PC-3 (cell line): ENCODE results near the gene TMC5.

ENCODE experiments used
- EZH2 ChIP-seq: fragments of 300-600 bp; sonication (generic); IDR thresholded peaks from one replicate; pipeline ENCODE4 v1.6.1; 2017; ENCODE audit warnings: antibody characterized with exemption, mild to moderate bottlenecking, low read length; ENCODE audit not compliant: unreplicated experiment
- TF ChIP-seq, protein P1 (sequence below): fragments of 300-600 bp; sonication (generic); conservative IDR thresholded peaks from 2 replicates; pipeline ENCODE4 v1.5.1; 2017; ENCODE audit warnings: antibody characterized with exemption, low read depth, mild to moderate bottlenecking, low read length

DNA sequence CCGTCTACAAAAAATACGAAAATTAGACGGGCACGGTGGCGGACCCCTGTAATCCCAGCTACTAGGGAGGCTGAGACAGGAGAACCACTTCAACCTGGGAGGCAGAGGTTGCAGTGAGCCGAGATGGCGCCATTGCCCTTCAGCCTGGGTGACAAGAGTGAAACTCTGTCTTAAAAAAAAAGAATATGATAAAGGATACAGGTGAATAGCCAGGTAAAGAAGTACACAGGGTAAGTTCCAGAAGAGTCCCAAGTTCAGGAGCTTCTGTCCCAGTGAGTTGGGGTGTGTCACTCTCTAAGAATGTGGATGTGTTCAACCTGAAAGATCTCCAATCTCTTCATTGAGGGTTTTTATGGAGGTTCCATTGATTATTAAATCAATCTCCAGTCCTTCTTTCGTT is 6.8 kb downstream of the TMC5 start:
- TF ChIP-seq, protein P1, sequence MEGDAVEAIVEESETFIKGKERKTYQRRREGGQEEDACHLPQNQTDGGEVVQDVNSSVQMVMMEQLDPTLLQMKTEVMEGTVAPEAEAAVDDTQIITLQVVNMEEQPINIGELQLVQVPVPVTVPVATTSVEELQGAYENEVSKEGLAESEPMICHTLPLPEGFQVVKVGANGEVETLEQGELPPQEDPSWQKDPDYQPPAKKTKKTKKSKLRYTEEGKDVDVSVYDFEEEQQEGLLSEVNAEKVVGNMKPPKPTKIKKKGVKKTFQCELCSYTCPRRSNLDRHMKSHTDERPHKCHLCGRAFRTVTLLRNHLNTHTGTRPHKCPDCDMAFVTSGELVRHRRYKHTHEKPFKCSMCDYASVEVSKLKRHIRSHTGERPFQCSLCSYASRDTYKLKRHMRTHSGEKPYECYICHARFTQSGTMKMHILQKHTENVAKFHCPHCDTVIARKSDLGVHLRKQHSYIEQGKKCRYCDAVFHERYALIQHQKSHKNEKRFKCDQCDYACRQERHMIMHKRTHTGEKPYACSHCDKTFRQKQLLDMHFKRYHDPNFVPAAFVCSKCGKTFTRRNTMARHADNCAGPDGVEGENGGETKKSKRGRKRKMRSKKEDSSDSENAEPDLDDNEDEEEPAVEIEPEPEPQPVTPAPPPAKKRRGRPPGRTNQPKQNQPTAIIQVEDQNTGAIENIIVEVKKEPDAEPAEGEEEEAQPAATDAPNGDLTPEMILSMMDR = no peak
- no peak for TF ChIP-seq EZH2
